HL-60 (cell line): ENCODE measurements around the gene ABL2.

Experiments used
- CTCF ChIP-seq: IDR thresholded peaks from one replicate; pipeline ENCODE4 v1.5.1; 2011; ENCODE audit warnings: low read length, control low read depth, inconsistent platforms; ENCODE audit not compliant: insufficient read depth
- TF ChIP-seq, protein P1 (sequence below): IDR thresholded peaks from 2 replicates; pipeline ENCODE4 v1.6.1; 2012; ENCODE audit warnings: low read depth; ENCODE audit not compliant: insufficient replicate concordance

- TF ChIP-seq CTCF, result no peak
- TF ChIP-seq, protein P1, sequence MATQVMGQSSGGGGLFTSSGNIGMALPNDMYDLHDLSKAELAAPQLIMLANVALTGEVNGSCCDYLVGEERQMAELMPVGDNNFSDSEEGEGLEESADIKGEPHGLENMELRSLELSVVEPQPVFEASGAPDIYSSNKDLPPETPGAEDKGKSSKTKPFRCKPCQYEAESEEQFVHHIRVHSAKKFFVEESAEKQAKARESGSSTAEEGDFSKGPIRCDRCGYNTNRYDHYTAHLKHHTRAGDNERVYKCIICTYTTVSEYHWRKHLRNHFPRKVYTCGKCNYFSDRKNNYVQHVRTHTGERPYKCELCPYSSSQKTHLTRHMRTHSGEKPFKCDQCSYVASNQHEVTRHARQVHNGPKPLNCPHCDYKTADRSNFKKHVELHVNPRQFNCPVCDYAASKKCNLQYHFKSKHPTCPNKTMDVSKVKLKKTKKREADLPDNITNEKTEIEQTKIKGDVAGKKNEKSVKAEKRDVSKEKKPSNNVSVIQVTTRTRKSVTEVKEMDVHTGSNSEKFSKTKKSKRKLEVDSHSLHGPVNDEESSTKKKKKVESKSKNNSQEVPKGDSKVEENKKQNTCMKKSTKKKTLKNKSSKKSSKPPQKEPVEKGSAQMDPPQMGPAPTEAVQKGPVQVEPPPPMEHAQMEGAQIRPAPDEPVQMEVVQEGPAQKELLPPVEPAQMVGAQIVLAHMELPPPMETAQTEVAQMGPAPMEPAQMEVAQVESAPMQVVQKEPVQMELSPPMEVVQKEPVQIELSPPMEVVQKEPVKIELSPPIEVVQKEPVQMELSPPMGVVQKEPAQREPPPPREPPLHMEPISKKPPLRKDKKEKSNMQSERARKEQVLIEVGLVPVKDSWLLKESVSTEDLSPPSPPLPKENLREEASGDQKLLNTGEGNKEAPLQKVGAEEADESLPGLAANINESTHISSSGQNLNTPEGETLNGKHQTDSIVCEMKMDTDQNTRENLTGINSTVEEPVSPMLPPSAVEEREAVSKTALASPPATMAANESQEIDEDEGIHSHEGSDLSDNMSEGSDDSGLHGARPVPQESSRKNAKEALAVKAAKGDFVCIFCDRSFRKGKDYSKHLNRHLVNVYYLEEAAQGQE, result no peak
Observed at GRCh38 chr1:179208681-179209477, 20.6 kb downstream of the ABL2 start.
